ENCODE results near the gene BUB1B. TPM values are rescaled to one million over a fixed set of nuclear protein-coding genes. Genes with fewer than 3 reads are reported as not detected.

BUB1B gene
- total RNA-seq, 1 experiment from 2014 or later = 192 TPM

DNA sequence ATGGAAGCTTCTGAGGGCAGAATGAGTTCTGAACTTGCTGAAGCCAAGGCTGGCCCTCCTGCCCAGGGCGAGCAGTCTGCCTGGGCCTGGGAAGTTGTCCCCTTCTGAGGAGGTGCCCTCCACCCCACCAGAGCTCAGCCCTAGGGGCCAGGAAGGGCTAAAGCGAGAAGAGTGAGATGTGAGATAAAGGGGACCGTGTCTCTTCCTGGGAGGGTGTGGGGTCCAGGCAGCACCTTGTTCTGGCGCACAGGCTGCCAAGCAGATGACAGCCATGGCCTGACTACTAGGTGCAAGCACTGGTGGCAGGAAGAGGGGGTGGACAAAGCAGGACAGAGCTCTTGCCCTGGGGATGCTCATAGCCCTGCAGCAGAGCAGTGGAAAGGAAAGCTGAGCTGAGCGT, 81.7 kb downstream of the BUB1B start:
- no peak for DNase-seq (ENCODE audit: low spot score)
- no peaks in the 10 kb centered on the region for H3K36me3 Mint-ChIP-seq
- H3K27me3 Mint-ChIP-seq (ENCODE audit: low read depth) = no peaks in the 10 kb centered on the region
- H3K9me3 Mint-ChIP-seq = no peaks in the 10 kb centered on the region
- H3K4me3 Mint-ChIP-seq = no peak overlapping the region
- peaks cover 26% of the 10 kb centered on the region for H3K4me1 Mint-ChIP-seq
- TF ChIP-seq RORB (CRISPR knock-in tag; IDR thresholded peaks at IDR 0.05) = no peak
- TF ChIP-seq ZNF416 (CRISPR knock-in tag; IDR thresholded peaks at IDR 0.05) = no peak
- CTCF ChIA-PET = interaction anchor here (1.0 to 7.6 kb wide), 6 partner anchors 12 to 183 kb away, joined by 3 to 153 read pairs (median 6); no protein-coding TSS in a partner anchor
- no peak for ATAC-seq
- H3K27ac Mint-ChIP-seq = no peak overlapping the region
- POLR2A ChIA-PET = no interaction called here

DNA sequence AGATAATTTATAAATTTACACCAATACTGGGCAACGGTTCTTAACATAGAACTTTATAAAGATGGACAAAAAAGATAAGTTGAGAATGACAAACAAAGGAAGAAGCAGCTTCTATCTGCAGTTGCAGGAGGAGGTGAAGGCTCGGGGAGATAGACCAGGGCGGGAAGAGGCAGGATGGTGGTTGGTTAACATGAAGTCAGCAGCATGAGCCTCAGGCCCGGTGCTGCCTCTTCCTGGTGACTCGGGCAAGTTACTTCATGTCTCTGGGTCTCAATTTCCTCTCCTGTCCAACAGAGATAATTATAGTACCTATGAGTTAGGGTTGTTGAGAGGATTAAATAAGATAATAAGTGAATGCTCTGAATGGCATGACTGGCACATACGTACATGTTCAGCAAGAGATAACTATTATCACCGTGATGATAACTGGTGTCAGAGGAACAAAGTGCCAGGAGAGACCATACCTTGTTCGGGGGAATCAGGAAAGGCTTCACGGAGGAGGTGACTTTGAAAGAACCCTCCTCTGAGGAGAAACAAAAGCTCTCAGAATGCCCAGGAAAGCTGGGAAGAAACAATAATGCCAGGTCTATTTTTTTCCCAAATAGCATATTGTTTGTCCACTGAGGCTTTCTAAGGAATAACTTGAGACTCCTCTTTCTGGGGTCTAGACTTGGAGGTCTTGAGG, 82.4 kb downstream of the BUB1B start:
- TF ChIP-seq SMAD4 (CRISPR knock-in tag; IDR thresholded peaks at IDR 0.05) (no peak), NFYB (CRISPR knock-in tag; conservative IDR thresholded peaks at IDR 0.05; ENCODE audit: low read depth) (no peak), ESRRA (CRISPR knock-in tag; IDR thresholded peaks at IDR 0.05; ENCODE audit: borderline replicate concordance) (no peak), ATF1 (CRISPR knock-in tag; IDR thresholded peaks at IDR 0.05) (no peak), FOXK1 (CRISPR knock-in tag; IDR thresholded peaks at IDR 0.05) (no peak), CREM (CRISPR knock-in tag; IDR thresholded peaks at IDR 0.05) (no peak), MXD4 (CRISPR knock-in tag; IDR thresholded peaks at IDR 0.05; ENCODE audit: borderline replicate concordance) (no peak), ZNF416 (CRISPR knock-in tag; IDR thresholded peaks at IDR 0.05) (no peak)
- H3K27me3 Mint-ChIP-seq (ENCODE audit: low read depth) = no peaks in the 10 kb centered on the region
- H3K36me3 Mint-ChIP-seq = no peaks in the 10 kb centered on the region
- H3K27ac Mint-ChIP-seq = peak overlapping the region; percentile 61; the same call in 1 of the 2 replicates
- peaks cover 22% of the 10 kb centered on the region for H3K4me1 Mint-ChIP-seq
- no peaks in the 10 kb centered on the region for H3K9me3 Mint-ChIP-seq
- no peak overlapping the region for H3K4me3 Mint-ChIP-seq
- DNase-seq (ENCODE audit: low spot score) (no peak), ATAC-seq (no peak)
- CTCF ChIA-PET = interaction anchor here (0.8 to 7.6 kb wide), 4 partner anchors 15 to 36 kb away, joined by 3 to 153 read pairs (median 6); no protein-coding TSS in a partner anchor
- POLR2A ChIA-PET = interaction anchor here (0.7 kb wide), 1 partner anchor 55 kb away, joined by 3 read pairs; no protein-coding TSS in a partner anchor

DNA sequence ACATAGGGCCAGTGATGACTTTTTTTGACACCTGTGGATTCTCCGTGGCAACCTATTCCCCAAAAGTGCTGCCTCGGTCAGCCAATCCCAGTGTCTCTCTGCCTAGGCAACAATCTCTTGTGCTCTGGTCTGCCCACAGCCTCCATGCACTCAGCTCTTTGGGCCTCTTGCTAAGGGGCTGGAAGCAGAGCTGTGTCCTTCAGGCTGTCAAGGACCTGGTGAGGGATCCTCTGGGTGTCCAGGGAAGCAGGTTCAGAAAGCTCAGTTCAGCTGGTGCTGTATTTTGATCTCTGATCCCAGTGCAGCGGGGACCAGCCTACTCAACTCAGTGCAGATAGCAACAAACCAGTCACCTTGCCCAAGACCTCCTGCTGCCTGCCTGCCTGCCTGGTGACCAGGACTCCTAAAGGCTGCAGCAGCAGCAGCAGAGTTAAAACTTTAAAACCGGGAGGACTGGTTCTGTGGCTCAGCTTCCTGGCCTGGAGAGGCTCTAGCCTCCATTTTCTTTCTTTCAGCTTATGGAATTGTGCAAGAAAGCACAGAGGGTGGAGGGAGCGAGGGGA, 84.2 kb downstream of the BUB1B start:
- H3K27ac Mint-ChIP-seq = no peak overlapping the region
- H3K36me3 Mint-ChIP-seq = no peaks in the 10 kb centered on the region
- POLR2A ChIA-PET = interaction anchor here (0.5 to 0.6 kb wide), 2 partner anchors 161 to 1010 kb away, joined by 3 read pairs; partner anchors contain the start of gene IVD

DNA sequence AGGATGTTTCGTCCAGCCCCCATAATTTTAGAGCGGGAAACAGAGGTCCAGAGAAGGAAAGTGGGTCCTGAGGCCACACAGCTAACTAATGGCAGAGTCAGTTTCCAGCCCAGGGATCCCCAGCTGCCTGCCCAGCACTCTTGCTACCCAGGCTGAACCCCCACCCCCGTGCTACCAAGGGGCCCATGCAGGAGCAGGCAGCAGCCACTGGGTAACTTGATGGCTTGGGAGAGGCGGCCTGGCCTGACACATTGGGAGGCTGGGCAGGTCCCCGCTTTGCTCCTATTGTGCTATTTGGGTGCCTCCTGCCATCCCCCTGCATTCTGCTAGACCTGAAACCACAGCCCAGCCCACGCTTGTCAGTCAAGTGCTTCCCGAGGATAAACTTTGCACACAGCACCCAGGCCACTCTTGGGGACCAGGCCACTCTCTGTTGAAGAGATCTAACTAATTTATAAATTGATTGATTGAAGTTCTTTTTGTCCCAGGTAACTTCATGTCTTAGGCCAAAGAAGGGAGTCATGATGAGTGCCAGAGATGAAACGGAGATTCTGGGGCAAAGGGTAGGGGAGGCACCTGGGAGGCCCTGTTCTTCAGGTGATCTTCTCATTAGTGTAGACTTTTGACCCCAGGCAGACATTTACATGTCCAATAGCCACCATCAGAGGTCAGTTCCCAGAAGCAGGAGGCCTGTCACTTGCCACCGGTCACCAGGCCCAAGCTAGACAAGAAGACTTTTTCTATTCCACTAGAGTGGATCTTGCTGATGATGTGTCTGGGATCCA, 85.0 kb downstream of the BUB1B start:
- POLR2A ChIA-PET = no interaction called here
- peaks cover 7% of the 10 kb centered on the region; the same call in 1 of the 2 replicates for H3K27me3 Mint-ChIP-seq (ENCODE audit: low read depth)
- DNase-seq (ENCODE audit: low spot score) = peak; percentile 12
- CTCF ChIA-PET = interaction anchor here (1.1 to 15.1 kb wide), 8 partner anchors 13 to 186 kb away, joined by 3 to 224 read pairs (median 5); no protein-coding TSS in a partner anchor
- H3K4me3 Mint-ChIP-seq = no peak overlapping the region
- H3K9me3 Mint-ChIP-seq = no peaks in the 10 kb centered on the region
- H3K36me3 Mint-ChIP-seq = no peaks in the 10 kb centered on the region
- no peak overlapping the region for H3K27ac Mint-ChIP-seq
- ATAC-seq = peak; percentile 20; the same call in 1 of the 2 replicates
- TF ChIP-seq ZNF263 (CRISPR knock-in tag; IDR thresholded peaks at IDR 0.05; ENCODE audit: low read depth) = no peak
- TF ChIP-seq, protein P1, sequence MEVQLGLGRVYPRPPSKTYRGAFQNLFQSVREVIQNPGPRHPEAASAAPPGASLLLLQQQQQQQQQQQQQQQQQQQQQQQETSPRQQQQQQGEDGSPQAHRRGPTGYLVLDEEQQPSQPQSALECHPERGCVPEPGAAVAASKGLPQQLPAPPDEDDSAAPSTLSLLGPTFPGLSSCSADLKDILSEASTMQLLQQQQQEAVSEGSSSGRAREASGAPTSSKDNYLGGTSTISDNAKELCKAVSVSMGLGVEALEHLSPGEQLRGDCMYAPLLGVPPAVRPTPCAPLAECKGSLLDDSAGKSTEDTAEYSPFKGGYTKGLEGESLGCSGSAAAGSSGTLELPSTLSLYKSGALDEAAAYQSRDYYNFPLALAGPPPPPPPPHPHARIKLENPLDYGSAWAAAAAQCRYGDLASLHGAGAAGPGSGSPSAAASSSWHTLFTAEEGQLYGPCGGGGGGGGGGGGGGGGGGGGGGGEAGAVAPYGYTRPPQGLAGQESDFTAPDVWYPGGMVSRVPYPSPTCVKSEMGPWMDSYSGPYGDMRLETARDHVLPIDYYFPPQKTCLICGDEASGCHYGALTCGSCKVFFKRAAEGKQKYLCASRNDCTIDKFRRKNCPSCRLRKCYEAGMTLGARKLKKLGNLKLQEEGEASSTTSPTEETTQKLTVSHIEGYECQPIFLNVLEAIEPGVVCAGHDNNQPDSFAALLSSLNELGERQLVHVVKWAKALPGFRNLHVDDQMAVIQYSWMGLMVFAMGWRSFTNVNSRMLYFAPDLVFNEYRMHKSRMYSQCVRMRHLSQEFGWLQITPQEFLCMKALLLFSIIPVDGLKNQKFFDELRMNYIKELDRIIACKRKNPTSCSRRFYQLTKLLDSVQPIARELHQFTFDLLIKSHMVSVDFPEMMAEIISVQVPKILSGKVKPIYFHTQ (CRISPR knock-in tag; IDR thresholded peaks at IDR 0.05) = no peak
- TF ChIP-seq ZNF219 (CRISPR knock-in tag; IDR thresholded peaks at IDR 0.05; ENCODE audit: borderline replicate concordance) = no peak
- TF ChIP-seq, protein P2, sequence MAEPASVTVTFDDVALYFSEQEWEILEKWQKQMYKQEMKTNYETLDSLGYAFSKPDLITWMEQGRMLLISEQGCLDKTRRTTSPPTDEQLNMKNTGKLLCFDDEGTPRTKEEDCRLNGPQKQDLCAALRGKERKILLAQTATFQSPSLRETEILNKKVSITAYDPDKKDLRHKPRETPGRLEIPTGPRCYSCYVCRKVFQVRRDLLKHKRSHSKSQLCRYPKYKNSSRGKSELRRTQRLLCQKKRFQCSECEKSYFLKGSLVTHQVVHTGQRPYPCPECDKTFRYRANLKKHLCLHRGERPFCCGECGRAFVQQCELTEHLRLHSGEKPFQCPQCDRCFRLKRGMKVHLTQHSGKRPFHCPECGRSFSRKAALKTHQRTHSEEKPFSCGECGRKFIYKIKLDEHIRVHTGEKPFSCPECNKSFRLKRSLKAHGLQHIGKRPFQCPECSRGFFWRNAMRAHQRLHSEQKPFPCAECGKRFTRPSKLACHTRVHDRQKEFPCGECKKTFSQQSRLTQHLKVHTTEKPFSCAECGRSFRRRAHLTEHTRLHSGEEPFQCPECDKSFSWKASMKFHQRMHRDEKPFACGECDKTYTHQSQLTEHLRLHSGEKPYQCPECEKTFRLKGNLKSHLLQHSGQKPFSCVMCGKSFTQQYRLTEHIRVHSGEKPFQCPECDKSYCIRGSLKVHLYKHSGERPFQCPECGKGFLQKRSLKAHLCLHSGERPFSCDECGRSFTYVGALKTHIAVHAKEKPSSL (CRISPR knock-in tag; conservative IDR thresholded peaks at IDR 0.05) = no peak
- no peak for TF ChIP-seq ESRRA (CRISPR knock-in tag; IDR thresholded peaks at IDR 0.05; ENCODE audit: borderline replicate concordance)
- peaks cover 14% of the 10 kb centered on the region for H3K4me1 Mint-ChIP-seq

More for the DNA sequence above, 84.2 kb downstream of the BUB1B start:
- peaks cover 14% of the 10 kb centered on the region for H3K4me1 Mint-ChIP-seq
- DNase-seq (ENCODE audit: low spot score) = peak; percentile 19
- H3K27me3 Mint-ChIP-seq (ENCODE audit: low read depth) = peaks cover 3% of the 10 kb centered on the region; the same call in 1 of the 2 replicates
- ATAC-seq = peak; percentile 36; the same call in 1 of the 2 replicates
- no peak overlapping the region for H3K4me3 Mint-ChIP-seq
- H3K9me3 Mint-ChIP-seq = no peaks in the 10 kb centered on the region
- TF ChIP-seq, protein P3, sequence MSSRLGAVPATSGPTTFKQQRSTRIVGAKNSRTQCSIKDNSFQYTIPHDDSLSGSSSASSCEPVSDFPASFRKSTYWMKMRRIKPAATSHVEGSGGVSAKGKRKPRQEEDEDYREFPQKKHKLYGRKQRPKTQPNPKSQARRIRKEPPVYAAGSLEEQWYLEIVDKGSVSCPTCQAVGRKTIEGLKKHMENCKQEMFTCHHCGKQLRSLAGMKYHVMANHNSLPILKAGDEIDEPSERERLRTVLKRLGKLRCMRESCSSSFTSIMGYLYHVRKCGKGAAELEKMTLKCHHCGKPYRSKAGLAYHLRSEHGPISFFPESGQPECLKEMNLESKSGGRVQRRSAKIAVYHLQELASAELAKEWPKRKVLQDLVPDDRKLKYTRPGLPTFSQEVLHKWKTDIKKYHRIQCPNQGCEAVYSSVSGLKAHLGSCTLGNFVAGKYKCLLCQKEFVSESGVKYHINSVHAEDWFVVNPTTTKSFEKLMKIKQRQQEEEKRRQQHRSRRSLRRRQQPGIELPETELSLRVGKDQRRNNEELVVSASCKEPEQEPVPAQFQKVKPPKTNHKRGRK (CRISPR knock-in tag; IDR thresholded peaks at IDR 0.05; ENCODE audit: borderline replicate concordance) = no peak
- TF ChIP-seq ZNF219 (CRISPR knock-in tag; IDR thresholded peaks at IDR 0.05; ENCODE audit: borderline replicate concordance) (no peak), NFYB (CRISPR knock-in tag; conservative IDR thresholded peaks at IDR 0.05; ENCODE audit: low read depth) (no peak)
- TF ChIP-seq, protein P4, sequence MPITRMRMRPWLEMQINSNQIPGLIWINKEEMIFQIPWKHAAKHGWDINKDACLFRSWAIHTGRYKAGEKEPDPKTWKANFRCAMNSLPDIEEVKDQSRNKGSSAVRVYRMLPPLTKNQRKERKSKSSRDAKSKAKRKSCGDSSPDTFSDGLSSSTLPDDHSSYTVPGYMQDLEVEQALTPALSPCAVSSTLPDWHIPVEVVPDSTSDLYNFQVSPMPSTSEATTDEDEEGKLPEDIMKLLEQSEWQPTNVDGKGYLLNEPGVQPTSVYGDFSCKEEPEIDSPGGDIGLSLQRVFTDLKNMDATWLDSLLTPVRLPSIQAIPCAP (CRISPR knock-in tag; IDR thresholded peaks at IDR 0.05) = no peak
- CTCF ChIA-PET = interaction anchor here (1.1 to 15.1 kb wide), 8 partner anchors 14 to 185 kb away, joined by 3 to 224 read pairs (median 5); no protein-coding TSS in a partner anchor

All from WTC11 (cell line).